Brain pericyte (primary cell): ENCODE data around the gene EXOC3L4.
"Not testable (repeated sequence)": the region's sequence is repeated elsewhere in the genome, so short reads cannot be mapped to it uniquely, and the experiment has no call there.

ENCODE experiments used
- DNase-seq: peaks from one replicate; pipeline ENCODE4 v3.0.0-alpha.2; 2012; ENCODE audit warnings: low read depth, low spot score

Gene EXOC3L4

DNA sequence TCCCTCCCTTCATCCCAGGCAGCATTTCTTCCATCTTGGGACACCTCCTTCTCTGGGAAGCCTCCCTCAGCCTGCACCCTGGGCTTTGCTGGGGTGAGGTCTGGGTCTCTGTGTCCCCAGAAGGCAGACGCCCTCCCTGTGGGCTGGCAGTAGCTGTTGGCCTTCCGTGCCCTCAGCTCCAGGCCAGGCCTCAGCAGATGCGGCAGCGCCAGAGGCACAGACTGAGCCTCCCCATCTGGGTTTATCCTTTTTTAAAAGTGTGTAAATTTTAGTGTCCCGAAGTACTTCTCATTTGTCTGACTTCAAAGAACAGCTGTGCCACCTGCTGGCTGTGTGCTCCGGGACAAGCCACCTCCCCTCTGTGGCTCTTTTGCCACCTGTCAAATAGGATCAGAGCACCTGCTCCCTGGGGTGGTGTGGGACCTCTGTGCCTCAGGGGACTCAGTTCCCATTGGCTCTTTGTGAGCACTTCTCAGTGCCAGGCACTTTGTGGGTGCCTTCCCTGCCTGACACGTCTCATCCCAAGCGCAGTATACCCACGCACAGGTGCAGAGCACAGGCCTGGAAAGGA lies 11.1 kb downstream of the EXOC3L4 start:
- no peak for DNase-seq

DNA sequence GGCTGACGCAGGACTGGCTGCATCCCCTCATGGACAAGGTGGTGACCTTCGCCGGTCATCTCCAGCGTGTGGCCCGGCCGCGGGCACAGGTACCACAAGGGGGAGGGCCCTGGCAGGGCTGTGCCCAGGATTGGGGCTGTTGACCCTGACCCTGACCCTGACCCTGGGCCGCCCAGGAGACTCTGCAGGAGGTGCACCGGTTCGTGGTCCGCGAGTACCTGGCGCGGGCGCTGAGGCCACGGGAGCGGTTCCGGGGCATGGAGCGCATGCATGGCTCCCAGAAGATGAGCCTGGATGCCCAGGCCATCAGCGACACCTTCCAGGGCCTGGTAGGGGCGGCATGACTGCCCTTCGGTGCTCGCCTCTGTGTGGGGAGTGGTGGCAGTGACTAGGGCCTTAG lies 12.9 kb downstream of the EXOC3L4 start:
- DNase-seq: no peak

DNA sequence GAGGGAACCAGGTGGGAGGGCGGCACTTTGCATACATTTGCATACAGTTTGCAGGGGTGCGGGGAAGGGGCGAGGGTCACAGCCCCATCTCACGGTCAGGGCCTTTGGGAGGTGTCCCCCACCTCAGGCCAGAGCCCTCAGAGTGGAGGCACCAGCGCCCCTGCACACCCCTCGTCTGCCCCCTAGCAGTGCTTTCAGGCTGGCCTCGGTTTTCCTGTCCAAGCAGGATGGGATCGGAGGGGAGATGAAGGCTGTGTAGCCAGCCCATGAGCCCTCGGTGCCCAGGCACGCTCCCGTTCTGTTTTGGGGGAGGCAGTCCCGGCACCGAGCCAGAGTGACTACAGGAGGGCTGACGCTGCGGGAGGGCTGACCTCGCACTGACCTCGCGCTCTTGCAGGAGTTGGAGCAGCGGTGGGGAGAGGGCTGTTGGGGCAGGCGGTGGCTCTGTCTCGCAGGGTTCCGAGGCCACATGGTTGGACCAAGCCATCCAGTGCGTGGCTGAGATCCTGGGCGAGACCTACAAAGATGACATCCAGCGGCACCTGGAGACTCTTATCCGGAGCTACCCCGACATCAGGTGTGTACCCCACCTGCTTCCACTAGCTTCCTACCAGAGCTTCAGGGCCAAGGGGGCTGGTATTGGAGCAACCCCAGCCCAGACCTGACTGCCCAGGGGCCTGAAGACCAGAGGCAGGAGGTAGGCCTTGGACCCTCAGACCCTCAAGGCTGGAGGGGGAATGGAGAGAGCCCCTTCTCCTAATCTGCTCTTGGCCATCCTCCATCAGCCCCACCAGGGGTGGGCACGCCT lies 13.6 kb downstream of the EXOC3L4 start:
- DNase-seq: no peak

DNA sequence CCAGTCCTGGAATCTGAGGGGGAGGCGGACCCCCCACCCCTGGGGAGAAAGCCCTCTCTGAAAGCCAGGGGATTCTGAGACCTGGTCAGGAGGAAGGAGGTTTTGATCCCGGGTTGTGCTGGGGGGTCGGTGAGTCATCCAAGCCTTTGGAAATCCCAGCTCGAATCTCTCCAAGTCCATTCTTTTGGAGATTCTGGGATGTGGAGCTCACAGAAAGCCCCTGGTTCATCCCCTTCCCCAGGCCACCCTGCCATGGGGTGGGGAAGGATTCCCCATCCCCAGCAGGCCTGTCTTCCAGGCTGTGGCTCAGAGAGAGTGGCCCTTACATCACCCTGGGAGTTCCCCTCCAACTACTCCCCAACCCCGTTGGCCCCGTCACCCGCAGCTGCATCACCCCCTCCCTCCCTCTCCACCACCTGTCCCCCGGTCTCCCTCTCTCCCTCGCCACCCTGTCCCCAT lies 14.3 kb downstream of the EXOC3L4 start:
- no peak for DNase-seq

DNA sequence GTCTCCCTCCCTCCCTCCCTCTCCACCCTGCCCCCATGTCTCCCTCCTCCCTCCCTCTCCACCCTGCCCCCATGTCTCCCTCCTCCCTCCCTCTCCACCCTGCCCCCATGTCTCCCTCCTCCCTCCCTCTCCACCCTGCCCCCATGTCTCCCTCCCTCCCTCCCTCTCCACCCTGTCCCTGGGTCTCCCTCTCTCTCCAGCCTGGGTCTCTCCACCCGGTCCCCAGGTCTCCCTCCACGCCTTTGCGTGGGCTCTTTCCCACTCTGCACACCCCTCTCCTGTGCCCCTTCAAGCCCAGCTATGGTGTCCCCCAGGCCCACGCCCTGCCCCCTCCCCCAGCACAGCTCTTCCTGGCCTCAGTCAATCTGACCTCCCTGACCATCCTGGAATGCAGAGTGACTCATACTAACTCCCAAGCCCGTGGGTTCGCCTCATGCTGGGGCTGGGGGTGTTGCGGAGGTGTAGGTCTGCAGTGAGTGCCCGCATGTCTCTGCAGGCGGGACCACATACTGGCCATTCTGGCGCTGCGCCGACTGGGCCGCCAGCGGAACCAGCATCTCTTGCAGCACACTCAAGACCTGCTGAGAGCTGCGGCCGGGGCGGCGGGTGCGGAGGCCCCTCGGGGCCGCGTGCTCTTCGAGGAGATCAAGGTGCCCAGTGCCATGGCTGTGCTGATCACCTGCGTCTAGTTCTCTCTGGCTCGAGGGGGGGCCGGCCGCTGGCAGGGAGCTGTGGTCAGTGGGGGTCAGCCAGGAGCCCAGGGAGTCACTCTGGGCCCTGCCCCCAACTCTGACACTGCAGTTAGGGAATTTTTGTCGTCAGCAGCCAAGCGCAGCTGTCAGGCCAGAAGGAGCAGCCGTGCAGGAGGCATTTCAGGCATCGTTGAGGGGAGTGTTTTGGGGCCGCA lies 15.3 kb downstream of the EXOC3L4 start:
- no peak for DNase-seq

DNA sequence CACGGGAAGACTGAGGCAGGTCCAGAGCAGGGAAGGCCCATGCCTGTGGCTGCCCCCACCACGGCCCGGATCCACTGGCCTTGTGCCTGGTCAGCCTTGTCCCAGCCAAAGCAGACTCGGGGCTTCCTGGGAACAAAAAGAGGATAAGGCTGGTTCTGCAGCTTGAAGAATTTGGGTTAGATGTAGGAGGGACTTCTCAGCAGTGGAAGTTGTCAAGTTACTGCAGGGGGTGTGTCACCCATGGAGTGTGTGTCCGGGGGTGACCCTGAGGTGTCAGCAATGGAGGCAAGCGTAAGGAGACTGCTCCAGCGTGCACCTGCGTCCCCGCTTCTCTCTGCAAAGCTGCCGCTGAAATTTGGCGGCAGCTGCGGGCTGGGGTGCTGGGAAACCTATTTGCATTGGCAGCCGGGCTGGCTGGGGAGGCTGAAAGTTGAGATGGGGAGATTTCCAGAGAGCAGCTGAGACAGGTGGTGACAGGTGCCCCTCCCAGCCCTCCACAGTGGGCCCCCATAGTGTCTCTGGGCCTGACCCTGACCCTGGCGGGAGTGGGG lies 16.2 kb downstream of the EXOC3L4 start:
- no peak for DNase-seq

DNA sequence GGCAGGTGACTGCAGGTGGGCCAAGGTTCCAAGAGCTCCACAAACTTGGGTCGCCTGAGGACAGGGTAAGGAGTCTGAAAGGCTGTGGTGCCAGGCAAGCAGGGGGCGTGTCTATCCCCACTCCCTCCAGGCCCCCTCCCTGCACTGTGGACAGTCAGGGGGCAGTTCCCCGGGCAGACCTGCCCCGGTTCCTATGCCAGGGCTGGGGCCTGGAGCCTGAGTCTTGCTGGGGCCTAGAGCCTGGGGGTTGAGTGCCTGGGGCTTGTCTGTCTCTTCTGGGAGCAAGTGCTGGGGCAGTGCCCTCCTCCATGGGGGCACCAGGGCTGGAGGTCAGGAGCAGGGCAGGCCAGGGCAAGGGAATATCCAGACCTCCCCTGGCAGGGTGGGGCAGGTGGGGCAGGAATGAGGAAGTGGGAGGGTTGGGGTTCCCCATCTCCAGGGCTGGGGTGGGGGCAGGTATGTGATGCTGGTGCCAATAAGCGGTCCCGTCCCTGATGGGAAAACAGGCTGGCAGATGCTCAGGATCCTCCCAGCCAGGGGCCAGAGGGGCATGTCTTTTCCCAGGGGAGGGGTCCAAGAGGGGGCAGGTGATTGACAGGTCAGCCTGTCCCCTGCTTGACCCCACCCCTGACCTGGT lies 16.8 kb downstream of the EXOC3L4 start:
- DNase-seq: no peak

DNA sequence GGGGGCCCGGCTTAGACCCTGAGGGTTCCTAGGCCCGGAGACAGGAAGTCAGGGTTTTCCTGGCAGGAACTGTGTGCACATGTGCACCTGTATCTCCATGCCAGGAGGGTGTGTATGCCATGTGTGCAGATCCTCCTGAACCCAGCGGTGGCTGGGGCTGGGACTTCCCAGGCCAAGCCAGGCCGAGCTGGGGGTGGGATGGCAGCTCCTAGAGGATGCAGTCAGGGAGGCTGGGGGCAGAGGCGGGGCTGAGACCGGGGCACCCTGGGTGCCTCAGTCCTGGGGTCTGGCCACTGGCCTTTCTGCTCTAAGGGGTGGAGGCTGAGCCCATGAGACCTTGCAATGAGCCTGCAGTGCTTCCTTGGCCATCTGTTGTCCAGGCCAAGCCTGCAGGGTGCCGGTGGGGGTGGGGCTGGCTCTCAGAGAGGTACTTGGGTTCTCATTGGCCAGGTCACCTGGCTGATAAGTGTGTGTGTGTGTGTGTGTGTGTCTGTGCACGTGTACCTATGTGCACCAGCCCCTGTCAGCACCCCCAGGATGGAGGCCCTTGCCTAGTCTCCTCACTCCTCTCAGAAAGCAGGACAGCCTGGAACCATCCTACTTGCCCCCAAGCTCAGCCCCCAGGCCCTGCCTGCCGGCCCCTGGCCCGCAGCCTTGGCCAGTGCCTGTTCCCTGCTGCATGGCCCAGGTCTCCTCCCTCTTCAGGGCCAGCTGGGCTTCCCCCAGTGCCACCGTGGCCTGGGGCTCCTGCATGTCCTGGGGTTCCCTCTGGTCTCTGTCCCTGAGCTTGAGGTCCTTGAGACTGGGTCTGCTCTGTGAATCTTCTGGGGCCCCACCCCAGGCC lies 18.1 kb downstream of the EXOC3L4 start:
- DNase-seq: no peak

DNA sequence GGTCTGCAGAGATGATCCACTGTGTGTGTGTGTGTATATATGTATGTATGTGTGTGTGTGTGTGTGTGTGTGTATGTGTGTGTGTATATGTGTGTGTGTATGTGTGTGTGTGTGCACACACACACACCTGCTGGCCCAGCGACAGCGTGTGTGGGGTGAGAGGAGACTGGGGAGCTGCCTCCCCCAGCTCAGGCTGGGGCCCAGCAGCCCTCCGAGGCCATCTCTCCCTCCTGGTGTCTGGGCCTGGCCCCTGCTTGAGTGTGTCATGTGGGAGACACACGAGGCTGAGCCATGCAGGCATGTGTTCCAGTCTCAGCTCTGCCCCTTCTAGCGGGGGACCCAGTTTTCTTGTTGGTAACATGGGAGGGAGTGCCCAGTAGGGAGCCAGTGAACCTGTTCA lies 18.8 kb downstream of the EXOC3L4 start:
- no peak for DNase-seq

DNA sequence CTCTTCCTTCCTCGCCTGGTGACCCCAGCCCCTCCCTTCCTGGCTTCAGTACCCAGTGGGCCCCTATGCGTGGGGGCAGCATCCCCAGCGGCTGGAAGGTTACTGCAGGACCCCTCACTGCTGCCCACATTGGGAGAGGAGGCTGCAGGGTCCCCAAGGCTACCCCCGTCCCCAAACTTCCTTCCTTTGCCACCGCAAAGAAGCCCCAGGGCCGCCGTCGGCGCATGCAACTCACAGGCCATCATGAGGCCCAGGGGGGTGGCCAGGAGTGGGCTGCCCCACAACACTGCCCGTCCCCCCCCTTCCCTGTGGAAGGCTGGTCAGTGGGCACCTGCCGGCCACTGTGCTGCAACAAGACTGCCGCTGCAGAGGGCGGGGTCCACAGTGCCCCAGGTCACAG lies 19.2 kb downstream of the EXOC3L4 start:
- DNase-seq: no peak

DNA sequence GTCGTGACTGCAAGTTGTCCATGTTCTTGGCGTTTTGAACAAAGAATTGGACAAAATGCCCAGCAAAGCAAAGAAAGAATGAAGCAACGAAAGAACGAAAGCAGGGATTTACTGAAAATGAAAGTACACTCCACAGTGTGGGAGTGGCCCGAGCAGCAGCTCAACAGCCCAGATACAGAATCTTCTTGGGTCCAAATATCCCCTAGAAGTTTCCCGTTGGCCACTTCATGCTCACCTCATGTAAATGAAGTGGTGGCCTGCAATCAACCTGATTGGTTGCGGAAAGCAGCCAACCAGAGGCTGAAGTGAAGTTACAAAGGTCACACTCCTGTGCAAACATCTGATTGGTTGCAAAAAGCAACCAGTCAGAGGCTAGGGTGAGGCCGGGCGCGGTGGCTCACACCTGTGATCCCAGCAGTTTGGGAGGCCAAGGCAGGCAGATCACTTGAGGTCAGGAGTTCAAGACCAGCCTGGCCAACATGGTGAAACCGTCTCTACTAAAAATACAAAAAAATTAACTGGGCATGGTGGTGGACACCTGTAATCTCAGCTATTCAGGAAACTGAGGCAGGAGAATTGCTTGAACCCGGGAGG lies 20.7 kb downstream of the EXOC3L4 start:
- DNase-seq: not testable (repeated sequence)

DNA sequence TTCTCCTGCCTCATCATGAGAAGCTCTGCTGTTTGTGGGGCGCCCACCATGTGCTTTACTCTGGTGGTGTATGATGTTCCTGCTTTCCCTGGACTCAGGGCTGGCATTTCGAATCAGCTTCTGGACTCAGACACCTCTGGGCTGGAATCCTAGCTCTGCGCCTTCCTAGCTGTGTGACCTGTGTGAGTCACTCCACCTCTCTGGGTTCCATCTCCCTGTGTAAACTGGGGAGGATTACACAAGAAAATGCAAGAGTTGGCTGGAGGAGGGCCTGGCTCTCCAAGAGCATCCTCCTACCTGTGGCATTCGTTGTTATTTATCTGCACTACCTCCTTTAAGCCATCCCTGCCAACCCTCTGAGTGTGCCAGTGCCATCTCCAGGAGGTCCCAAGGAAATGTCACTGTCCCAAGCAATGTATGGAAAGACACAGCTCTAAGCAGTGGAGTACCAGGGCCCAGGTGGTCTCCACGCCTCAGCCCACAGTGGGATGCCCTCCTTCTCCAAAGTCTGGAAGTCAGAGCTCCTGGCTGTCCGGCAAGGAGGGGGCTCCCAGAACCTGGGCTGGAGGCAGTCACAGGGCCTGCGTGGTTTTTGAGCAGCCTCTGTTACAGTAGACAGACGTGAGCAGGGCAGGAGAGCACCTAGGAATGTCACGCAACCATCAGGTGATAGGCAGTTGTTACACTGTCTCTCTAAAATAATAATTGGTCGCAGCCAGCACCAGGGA lies 21.5 kb downstream of the EXOC3L4 start:
- DNase-seq: no peak

DNA sequence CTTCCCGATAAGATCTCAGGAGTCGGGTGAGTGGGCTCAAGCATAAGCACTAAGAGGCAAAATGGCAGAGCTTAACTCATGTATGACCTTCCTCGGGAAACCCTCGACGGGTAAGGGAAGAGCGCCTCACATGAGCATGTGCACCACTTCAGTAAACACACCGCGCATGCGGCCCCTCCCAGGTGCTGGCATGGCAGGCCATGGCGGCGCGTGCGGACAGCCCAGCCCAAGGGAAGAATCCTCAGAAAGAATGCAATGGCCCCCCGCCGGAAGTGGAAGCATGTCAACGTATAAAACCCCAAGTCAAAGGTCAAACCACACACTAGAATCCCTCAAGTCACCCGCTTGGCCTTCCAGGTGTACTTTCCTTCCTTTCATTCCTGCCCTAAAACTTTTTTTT lies 22.1 kb downstream of the EXOC3L4 start:
- DNase-seq: no peak

DNA sequence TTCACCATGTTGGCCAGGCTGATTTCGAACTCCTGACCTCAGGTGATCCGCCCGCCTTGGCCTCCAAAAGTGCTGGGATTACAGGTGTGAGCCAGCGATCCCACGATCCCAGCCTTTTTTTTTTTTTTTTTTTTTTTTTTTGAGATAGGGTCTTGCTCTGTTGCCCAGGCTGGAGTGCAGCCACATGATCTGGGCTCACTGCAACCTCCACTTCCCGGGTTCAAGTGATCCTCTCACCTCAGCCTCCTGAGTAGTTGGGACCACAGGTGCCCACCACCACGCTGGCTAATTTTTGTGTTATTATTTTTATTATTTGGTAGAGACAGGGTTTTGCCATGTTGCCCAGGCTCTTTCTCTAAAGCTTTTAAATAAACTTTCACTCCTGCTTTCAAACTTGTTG lies 23.0 kb downstream of the EXOC3L4 start:
- DNase-seq: not testable (repeated sequence)

DNA sequence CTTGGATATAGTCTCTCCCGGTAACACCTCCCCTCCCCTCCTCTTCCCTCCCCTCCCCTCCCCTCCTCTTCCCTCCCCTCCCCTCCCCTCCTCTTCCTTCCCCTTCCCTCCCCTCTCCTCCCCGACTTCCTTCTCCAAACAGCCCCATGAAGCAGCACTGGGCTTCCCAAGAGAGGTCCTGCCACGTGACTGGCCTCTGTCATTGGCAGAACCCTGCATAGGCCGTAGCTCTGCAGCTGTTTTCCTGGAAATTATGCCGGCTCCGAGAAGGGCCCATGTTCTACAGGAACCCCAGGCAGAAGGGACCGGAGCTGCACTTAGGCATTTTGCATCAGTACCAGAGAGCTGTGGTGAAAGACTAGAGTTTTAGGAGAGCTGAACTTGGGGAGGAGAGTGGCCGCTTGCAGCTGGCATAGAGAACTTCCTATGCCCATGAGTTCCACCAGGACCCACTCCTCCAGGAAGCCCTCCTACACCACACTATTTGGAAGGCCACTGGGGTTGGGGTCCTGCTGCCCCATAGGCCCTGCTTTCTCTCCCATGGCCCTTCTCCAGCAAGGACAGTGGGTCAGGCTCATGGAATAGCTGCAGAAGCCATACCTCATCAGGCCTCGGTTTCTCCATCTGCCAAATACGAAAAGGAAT lies 23.6 kb downstream of the EXOC3L4 start:
- no peak for DNase-seq

DNA sequence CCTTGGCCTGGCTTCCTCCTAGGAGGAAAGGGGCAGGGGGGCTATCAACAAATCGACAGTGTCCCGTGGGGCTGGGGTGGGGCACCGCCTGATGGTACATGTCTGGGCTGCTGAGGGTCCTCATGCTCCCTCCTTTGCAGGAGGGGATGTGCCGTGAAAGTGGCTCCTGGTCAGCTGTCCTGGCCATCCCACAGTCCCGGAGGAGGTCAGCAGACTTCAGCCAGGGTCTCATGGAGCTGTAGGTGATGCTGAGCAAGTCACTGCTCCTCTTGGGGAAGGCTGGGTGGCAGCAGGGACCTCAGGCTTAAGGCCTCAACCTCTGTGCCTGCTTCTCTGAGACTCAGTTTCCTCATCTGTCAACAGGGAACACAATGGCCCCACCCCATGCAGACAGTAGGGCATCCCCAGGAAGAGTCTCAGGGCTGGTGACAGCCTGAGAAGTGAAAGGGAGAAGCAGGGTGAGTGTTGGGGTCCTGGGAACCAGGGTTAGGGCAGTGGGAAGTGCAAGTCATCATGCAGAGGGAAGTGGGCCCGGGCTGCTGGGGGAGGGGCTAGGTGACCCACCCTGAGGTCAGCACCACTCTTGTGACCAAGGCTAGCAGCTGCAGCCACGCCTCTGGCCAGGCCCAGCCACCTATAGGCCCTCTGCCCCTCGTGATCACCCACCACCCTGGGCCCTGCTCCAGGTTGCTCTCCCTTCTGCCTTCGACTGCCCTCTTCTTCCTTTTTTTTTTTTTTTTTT lies 24.3 kb downstream of the EXOC3L4 start:
- no peak for DNase-seq

DNA sequence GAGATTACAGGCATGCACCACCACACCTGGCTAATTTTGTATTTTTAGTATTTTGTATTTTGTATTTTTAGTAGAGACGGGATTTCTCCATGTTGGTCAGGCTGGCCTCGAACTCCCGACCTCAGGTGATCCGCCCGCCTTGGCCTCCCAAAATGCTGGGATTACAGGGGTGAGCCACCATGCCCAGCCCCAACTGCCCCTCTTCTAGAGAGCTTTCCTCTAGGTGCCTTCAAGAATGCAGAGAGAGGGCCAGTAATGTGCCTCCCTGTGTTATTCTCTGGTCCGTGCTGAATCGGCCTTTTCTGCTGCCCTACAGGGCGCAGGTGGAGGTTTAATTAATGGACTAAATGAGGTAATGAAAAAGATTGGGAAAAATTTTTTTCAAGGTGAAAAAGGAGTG lies 25.0 kb downstream of the EXOC3L4 start:
- not testable (repeated sequence) for DNase-seq

DNA sequence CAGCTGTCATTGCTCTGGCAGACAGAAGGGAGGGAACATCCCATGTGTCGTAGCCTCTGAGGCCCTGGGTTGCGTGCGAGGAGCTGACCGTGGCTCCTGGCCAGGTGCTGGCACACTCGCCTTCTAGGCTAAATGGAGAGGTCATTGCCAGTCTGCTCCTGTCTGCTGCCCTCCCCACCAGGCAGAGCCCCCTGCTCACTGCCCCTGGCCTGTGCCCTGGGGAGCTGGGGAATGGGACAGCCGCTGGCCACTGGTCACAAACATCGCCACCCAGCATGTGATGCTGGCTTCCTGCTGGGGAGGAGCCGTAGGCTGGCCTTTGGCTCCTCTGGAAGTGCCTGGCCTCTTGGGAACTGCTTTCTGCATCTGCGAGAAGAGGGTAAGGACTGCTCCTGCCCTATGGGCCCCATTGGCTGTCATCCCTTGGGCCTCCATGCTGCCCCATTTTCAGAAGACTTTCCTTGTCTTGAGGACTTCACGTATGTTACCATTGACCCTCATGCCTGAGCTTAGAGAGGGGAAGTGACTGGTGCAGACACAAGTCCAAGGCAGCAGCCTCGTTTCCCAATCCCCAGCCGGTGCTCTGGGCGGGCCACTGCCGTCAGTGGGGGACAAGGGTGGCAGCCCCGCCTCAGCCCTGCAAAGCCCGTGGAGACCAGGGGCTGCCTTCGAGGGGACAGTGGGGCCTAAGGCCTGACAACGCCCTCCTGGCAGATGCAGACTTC lies 26.8 kb downstream of the EXOC3L4 start:
- DNase-seq: no peak
